HG02840 (cell line): ENCODE data around the gene DAO.

Experiments used
- ATAC-seq: cut with Tn5 transposase; IDR thresholded peaks from one replicate; pipeline ENCODE4 v1.9.1; 2021; ENCODE audit warnings: mild to moderate bottlenecking, moderate library complexity, moderate number of reproducible peaks; ENCODE audit not compliant: unreplicated experiment, low FRiP score

DAO gene

DNA sequence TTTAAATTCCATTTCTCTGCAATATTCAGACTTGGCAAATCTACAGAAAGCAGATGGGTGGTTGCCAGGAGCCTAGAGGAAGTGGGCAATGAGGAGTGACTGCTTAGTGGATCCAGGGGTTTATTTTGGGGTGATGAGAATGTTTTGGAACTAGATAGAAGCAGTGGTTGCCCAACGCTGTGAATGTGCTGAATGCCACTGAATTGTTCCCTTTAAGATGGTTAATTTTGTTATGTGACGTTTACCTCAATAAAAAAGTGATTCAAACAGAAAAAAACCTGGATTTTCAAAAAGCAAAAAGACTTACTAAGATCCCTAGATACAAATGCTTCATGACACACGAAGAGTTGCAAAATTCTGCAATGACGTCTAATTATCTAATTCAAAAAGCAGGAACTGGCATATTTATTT is 34.2 kb downstream of the DAO start:
- no peak for ATAC-seq

DNA sequence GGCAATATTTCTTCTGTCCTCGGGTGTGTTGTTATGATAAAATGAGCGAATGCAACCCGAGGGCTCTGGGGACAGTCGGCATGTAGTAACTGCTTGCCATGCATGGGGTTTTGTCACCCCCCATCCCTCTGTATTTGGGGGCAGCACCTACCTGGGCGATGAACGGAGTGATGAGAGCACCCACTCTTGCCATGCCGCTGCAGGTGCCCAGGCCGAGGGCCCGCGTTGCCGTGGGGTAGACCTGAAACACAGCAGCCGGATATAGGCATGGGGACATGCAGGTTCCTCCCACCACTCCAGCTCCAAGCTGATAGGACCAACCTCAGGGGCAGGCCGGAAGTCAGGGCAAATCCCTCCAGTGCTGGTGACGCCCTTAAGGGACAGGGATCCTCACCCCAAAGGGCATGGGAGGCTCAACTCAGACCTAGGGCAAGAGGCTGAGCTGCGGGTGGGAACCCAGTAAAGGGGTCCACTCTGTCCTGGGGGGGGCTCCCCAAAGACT is 35.8 kb downstream of the DAO start:
- ATAC-seq, result no peak

DNA sequence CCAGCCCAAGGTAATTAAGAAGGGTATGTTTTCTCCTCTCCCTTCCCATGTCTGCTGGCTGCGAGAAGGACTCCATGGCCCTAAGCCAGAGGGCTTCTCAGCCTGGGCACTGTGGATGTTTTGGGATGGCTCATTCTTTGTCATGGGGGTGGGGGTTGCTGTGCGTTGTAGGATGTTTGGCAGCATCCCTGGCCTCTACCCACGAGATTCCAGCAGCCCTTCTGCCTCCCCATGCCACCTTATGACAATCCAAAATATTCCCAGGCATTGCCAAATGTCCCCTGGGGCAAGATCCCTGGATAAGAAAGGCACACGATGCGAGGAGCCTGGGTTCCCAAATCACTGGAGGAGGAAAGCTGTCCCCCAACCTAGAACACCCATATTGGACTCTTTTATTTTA is 36.4 kb downstream of the DAO start:
- ATAC-seq, result no peak

DNA sequence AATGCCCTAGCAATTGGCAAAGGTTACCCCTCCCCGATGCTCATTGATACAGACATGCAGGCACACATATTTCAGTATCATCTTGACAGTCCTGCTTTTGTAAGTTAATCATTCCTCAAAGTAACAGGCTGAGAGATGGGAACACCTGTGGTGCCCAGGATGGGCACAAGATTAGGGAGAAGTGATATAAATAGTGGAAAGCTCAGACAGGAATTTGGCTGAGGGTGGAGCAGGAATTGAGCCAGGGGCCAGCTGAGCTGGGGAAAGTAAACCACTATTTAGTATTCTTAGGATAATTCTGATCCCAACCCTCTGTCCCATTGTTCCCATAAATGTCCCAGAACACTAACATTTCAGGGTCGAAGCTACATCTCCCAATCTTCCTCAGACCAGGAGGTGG is 38.3 kb downstream of the DAO start:
- no peak for ATAC-seq

DNA sequence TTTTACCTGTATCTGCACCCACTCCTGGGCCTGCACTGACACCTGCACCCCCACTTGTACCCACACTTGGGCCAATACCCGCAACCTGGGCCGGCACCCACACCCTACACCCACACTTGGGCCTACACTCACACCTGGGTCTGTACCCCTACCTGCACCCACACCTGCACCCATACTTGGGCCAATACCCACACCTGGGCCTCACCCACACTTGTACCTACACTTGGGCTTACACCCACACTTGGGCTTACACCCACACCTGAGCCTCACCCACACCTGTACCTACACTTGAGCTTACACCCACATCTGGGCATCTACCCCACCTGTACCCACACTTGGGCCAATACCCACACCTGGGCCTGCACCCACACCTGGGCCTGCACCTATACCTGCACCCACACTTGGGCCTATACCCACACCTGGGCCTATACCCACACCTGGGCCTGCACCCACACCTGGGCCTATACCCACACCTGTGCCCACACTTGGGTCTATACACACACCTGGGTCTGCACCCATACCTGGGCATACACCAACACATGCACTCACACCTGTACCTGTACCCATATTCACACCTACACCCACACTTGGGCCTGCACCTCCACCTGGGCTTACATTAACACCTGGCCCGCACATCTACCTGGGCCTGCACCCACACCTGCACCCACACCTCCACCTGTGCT is 39.2 kb downstream of the DAO start:
- no peak for ATAC-seq

DNA sequence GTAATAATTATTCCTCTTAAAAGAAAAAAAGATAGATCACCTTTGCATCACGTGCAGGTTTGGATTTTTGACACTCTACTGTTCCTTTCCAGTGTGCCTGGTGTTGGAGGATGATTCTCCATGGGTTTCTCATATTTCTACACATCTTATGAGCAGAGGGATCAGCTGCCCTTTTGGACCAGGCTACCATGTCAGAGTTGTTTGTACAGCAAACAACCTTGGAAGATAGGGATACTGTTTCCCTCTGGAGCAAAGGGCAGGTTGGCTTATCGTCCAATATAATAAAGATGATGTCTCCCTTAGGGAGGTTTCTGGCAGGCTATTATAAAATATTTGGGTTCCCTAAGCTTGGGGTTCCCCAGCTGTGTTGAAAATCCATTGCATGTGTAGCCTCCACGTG is 42.1 kb downstream of the DAO start:
- ATAC-seq, result no peak

DNA sequence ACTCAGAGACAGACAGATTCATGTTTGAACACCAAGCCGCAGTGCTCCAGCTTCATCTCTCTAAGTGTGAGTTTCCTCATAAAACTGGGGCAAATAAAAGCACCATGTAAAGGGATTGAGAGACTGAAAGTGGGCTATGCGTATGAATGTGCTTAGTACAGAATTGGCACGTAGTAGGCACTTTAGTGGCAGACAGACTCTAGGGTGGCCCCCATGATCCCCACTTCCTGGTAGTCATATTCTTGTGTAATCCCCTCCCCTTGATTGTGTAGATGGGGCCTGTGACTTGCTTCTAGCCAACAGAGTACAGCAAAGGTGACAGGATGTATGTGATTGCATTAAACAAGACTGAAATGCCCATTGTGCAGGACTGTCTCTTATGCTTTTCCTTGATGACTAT is 43.0 kb downstream of the DAO start:
- ATAC-seq, result no peak

DNA sequence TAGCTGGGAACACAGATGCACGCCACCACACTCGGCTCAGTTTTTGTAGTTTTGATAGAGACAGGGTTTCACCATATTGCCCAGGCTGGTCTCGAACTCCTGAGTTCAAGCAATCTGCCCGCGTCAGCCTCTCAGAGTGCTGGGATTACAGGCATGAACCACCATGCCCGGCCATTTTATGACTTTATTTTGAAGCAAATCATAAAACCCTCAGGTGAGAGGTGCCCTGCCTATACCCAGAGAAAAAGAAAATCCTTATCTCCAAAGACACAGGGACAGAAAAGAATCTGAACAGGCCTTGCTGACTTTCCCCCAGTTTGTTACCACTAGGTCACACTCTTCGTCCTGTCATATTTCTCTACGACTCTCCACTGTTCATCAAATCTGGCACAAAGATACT is 48.8 kb downstream of the DAO start:
- ATAC-seq, result no peak

DNA sequence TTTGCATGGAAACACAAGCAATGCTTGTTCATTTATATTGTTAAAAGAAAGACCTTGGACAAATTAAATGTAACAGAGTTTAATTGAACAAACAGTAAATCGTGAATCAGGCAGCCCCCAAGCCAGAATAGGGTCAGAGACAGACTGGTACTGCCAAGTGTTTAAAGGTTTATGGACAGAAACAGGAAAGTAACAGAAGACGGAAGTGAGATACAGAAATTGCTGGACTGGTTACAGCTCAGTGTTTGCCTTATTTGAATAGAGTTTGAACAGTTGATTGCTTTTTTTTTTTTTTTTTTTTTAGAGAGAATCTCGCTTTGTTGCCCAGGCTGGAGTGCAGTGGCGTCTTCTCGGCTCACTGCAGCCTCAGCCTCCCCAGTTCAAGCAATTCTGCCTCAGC is 50.3 kb downstream of the DAO start:
- peak; percentile 63 for ATAC-seq

DNA sequence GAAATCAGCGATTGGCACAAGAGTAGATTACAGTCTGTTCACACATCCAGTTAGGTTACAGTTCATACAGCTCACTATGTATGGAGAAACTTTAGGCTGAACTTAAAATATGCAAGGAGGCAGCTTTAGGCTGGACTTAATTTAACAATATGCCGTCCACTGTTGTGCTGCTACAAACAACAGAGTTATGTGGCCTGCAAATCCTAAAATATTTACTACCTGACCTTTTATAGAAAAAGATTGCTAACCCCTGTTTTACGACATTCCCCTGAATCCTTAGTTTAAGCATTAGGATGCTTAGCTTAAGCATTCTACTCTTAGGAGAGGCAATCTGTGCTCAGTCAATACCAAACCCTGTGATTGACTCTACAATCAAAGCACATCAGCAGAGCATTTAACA is 50.9 kb downstream of the DAO start:
- ATAC-seq, result no peak

DNA sequence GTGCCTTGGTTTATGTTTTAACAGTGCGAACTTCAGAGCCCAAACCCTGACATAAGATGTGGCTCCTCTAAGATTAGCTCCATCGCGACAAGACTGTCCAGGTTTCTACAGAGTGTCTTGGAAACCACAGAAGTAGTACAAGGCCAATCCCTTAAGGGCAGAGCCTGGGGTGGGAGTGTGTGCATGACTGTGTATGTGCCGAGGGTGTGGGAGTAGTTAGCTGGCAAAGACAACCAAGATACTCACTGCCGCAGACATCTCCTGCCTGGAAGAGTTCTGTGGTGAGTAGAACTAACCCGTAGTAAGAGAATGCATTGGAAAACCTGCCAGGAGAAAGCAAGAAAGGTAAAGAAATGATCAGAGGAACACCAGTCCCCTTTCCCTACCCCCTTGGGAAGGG is 54.1 kb downstream of the DAO start:
- ATAC-seq, result no peak

DNA sequence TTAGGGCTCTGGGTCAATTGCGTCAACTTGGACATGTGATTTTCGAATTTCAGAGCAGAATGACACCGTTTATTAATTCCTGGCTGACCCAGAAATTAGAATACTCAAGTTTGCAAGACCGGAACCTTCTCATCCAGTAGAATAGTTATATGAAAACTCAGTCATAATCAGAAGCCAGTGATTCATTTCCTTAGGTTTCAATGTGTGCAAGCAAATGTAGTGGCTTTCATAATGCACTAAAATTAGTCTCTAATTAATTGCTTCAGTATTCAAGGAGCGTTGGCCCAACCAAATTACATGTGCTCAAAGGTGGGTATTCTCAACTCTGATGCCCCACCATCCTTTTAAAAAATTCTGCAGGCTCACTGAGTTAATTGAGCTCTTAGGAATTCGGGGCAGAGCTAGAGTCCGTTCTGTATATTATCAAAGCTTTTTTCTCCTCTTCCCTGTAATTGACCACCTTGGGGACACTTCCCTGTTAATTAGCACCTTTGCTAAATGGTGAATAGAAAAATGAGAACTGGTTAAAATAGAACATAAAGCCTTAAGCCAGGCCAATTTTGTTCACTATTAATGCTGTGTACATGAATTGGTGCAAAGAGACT is 55.4 kb downstream of the DAO start:
- no peak for ATAC-seq

DNA sequence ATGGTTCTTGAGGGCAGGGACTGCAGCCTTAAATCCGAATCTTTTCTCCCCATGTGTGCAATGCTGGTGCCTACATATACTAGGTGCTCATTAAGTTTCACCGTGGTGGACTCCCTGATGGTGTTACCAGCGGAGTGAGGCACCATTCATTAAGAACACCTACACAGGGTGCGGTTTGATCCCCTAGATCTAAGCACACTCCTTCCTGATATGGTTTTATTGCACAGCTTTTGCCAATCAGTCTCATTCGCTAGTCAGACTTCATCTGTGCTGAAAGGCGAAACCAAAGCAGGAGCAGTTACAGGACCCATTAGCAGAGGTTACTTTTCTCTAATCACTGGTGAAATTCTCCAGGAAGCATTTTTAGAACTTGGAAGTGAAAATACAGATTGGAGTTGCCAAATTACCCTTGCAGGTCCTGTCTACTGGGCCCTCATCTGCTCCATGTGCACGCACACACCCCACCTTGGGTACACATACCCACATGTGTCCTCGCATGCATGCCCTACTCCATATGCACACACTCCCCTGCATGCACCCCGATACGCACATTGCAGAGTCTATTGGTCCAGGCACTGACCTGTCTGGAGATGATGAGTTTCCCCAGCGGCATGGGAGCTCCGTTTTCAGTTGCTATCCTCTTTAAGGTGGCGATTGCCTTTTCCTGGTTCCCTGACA is 58.5 kb downstream of the DAO start:
- no peak for ATAC-seq

DNA sequence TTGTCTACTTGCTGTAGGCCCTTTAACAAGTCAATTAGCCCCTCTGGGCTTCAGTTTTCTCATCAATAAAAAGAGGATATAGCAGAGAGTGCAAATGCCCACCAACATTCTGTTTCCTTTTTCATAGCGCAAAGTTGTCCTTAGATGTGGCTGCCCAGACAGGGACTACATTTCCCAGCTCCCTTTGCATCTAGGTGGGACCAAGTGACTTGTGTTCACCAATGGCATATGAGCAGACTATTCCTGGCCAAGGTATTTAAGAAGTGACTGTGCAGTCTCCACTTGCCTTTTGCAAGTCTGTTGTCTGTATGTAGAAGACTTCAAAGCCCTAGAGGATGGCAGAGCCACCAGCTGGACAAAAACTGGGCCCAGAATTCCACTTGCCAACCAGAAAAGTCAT is 59.7 kb downstream of the DAO start:
- no peak for ATAC-seq

DNA sequence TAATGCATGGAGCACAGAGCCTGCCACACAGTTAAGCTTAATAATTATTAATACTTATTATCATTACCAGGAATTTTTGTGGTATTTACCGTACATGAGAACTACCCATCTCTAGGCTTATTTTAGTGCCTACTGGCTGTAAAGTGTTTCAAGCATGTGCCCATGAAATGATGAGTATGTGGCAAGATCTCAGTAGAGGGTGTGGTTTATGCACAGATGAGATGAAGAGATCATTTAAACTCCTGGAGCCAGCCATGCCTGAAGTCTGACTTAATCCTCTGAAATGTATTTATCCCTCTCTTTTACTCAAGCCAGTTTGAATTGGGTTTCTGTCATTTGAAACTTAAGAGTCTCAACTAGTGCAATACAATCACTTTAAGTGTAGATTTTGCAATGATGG is 60.2 kb downstream of the DAO start:
- no peak for ATAC-seq

DNA sequence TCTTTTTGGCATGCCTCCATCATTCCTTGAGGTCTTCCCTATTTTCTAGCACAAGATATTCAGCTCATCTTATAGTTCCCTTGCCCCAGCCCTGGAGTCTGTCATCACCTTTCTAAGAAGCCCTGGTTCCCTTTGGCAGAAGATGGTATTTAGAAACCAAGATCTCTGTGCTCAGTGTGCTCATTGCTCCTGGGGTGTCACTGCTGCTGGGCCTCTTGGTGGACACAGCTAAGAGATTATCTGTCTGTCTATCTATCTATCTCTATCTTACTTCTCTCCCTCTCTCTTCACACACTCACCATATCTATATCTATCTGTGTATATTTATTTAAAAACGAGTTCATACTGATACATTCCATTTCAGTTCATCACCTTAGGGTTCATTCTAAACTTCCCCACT is 67.2 kb downstream of the DAO start:
- no peak for ATAC-seq

DNA sequence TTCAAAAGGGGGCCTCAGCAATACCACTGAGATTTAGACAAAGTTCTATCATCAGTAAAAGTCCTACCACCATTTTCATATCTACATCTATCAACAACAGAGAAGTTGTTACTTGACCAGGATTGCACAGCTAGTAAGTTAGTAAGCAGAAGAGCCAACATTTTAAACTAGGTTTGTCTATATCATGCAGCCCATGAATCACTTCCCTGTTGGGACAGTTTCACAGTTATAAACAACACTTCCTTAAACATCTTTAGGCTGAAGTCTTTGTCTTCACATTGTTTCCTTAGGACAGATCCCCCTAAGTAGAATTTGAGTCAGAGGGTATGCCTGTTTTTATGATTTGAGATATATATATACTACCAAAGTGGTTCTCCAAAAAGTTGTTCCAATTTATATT is 68.5 kb downstream of the DAO start:
- ATAC-seq, result no peak

DNA sequence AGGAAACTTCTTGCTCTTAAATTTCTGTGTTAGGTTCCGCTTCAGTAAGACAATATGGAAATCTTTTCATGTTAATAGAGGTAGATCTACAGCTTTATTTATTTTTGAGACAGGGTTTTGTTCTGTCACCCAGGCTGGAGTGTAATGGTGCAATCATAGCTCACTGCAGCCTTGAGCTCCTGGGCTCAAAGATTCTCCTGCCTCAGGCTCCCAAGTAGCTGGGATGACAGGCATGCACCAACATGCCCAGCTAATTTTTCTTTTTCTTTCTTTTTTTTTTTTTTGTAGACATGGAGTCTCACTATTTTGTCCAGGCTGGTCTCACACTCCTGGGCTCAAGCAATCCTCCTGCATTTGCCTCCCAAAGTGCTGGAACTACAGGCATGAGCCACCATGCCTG is 70.1 kb downstream of the DAO start:
- ATAC-seq, result no peak
